Measurements from ENCODE around the gene TEAD1.

The TEAD1 gene

DNA sequence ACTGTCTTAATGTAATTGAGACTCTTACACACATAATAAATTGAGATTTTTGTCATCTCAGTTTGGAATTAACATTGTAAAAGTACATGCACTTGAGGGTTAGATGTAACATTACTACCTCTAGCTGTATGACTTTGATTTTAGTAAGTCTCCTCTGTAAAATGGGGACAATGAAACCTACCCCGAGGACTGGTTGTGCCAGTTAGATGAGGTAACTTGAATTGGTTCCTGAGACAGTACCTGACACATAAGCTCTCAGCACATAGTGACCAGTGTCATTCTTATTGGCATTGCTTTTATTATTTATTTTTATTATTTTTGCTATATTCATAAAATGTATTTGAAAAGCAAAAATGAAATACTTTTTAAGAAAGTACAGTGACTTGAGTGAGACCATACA, 114.8 kb downstream of the TEAD1 start:
- Histone ChIP-seq H3K27me3 (ENCODE audit: insufficient read depth, poor library complexity, severe bottlenecking) (no peaks in the 10 kb centered on the region), H3K4me3 (replicated peaks; ENCODE audit: insufficient read depth, low read length) (no peak overlapping the region), H3K27ac (replicated peaks) (no peak overlapping the region)
- no peak for DNase-seq (ENCODE audit: low read depth in 1 of 2, low spot score in 1 of 2)
- TF ChIP-seq, protein P1, sequence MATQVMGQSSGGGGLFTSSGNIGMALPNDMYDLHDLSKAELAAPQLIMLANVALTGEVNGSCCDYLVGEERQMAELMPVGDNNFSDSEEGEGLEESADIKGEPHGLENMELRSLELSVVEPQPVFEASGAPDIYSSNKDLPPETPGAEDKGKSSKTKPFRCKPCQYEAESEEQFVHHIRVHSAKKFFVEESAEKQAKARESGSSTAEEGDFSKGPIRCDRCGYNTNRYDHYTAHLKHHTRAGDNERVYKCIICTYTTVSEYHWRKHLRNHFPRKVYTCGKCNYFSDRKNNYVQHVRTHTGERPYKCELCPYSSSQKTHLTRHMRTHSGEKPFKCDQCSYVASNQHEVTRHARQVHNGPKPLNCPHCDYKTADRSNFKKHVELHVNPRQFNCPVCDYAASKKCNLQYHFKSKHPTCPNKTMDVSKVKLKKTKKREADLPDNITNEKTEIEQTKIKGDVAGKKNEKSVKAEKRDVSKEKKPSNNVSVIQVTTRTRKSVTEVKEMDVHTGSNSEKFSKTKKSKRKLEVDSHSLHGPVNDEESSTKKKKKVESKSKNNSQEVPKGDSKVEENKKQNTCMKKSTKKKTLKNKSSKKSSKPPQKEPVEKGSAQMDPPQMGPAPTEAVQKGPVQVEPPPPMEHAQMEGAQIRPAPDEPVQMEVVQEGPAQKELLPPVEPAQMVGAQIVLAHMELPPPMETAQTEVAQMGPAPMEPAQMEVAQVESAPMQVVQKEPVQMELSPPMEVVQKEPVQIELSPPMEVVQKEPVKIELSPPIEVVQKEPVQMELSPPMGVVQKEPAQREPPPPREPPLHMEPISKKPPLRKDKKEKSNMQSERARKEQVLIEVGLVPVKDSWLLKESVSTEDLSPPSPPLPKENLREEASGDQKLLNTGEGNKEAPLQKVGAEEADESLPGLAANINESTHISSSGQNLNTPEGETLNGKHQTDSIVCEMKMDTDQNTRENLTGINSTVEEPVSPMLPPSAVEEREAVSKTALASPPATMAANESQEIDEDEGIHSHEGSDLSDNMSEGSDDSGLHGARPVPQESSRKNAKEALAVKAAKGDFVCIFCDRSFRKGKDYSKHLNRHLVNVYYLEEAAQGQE (IDR thresholded peaks at IDR 0.05; ENCODE audit: insufficient replicate concordance, low read depth), result no peak
- TF ChIP-seq GABPA (IDR thresholded peaks at IDR 0.05; ENCODE audit: low read depth) (no peak), POLR2AphosphoS5 (IDR thresholded peaks at IDR 0.05; ENCODE audit: low read depth) (no peak), CTCF (IDR thresholded peaks at IDR 0.05; ENCODE audit: insufficient read depth, low read length) (no peak), SPI1 (IDR thresholded peaks at IDR 0.05; ENCODE audit: borderline replicate concordance, low read depth) (no peak)

GRCh38 chr11:12789596-12790215, 115.5 kb downstream of the TEAD1 start:
- TF ChIP-seq CTCF (IDR thresholded peaks at IDR 0.05; ENCODE audit: insufficient read depth, low read length) (no peak), POLR2AphosphoS5 (IDR thresholded peaks at IDR 0.05; ENCODE audit: low read depth) (no peak), SPI1 (IDR thresholded peaks at IDR 0.05; ENCODE audit: borderline replicate concordance, low read depth) (no peak), GABPA (IDR thresholded peaks at IDR 0.05; ENCODE audit: low read depth) (no peak)
- TF ChIP-seq, protein P1 (IDR thresholded peaks at IDR 0.05; ENCODE audit: insufficient replicate concordance, low read depth), result no peak
- H3K27ac ChIP-seq (replicated peaks), result no peak overlapping the region
- no peak overlapping the region for H3K4me3 ChIP-seq (replicated peaks; ENCODE audit: insufficient read depth, low read length)
- no peaks in the 10 kb centered on the region for H3K27me3 ChIP-seq (ENCODE audit: insufficient read depth, poor library complexity, severe bottlenecking)
- DNase-seq (ENCODE audit: low read depth in 1 of 2, low spot score in 1 of 2), result no peak

DNA sequence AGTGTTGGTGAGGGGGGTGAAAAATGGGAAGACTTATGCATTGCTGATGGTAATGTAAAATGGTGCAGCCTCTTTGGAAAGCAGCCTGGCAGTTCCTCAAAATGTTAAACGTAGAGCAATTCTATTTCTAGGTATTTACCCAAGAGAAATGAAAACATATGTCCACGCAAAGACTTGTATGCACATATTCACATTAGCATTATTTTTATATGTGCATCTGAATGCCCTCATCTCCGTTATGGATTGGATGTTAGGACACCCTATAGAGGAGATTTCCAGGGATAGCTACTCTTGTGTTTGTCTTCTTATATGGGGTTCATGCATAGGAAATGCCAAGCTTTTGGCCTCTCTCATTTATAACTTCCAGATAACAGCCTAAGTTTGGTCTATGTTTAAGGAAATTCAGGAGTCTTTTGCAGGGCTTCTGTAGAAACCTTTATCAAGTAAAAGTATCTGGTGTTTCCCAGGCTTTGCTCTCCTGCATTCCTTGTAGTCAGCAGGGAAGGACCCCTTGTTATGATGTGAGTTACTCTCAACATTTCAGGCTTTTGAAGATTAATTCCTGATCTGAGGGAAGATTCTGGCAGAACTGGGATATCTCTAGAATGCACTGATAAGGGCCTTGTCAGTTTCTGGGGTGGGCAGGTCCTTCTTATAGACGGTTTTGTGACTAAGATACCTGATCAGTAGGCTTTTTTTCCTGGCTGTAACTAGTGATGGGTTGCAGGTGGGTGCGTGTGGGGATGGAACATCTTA, 116.8 kb downstream of the TEAD1 start:
- Histone ChIP-seq H3K27me3 (ENCODE audit: insufficient read depth, poor library complexity, severe bottlenecking) (no peaks in the 10 kb centered on the region), H3K4me3 (replicated peaks; ENCODE audit: insufficient read depth, low read length) (no peak overlapping the region), H3K27ac (replicated peaks) (no peak overlapping the region)
- no peak for DNase-seq (ENCODE audit: low read depth in 1 of 2, low spot score in 1 of 2)
- TF ChIP-seq CTCF (IDR thresholded peaks at IDR 0.05; ENCODE audit: insufficient read depth, low read length) (no peak), GABPA (IDR thresholded peaks at IDR 0.05; ENCODE audit: low read depth) (no peak), POLR2AphosphoS5 (IDR thresholded peaks at IDR 0.05; ENCODE audit: low read depth) (no peak), SPI1 (IDR thresholded peaks at IDR 0.05; ENCODE audit: borderline replicate concordance, low read depth) (no peak)
- TF ChIP-seq, protein P1 (IDR thresholded peaks at IDR 0.05; ENCODE audit: insufficient replicate concordance, low read depth), result no peak
